Measurements from ENCODE around the gene IL1RL2.

IL1RL2 gene

DNA sequence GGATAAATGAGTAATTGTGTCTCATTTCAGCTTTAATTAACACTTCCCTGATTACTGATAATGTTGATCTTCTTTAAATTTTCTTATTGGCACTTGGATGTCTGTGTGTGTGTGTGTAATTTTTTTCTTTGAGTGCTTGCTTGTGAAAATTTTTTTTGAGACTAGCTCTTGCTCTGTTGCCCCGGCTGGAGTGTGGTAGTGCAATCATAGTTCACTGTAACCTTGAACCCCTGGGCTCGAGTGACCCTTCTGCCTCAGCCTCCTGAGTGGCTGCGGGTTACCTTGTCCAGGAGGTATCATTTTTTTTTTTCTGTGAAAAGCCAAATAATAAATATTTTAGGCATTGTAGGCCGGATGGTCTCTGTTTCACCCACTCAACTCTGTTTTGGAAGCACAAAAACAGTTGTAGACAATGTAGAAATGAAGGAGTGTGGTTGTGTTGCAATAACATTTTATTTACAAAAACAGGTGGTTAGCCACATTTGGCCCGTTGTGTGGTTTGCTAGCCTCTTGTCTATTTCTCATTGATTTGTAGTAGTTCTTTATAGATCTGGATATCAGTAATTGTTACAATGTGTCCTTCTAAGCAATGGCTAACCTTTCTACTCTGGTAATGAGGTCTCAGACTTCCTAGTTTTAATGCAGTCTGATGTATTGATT is 7.9 kb downstream of the IL1RL2 start:
- no peak for DNase-seq (ENCODE audit: low read depth in 2 of 2)

DNA sequence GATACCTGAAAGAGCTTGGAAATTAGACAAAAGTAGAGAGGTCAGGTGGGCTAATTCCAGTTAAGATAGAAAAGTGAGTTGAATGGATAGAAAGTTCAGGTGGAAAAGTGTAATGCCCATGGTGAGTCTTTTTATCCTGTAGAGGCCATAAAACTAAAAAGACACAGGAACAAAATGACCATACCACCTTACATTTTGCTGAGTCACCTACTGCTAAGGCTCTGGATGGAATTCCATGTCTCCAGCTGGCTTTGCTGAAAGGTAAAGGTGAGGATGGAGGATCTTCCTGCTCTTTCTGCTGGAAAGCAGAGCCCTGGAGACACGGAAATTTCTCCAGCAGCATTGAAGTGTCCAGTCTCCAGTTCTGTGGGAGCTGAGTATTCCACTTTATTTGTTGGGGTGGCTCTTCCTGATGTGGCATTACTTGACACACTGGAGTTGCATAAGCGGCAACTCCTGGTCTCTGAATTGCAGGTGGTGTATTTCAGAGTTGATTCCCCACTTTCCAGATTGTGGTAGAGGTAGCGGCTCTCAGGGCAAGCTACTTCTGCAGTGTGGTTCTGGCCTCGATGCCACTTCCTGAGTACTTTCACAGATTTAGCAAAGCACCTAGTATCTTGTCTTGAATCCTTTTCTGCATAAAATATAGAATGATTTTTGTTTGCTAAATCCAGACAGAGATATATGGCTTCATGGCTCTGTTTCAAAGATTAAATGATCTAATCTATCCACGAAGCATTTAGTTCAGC is 10.7 kb downstream of the IL1RL2 start:
- no peak for DNase-seq (ENCODE audit: low read depth in 2 of 2)

DNA sequence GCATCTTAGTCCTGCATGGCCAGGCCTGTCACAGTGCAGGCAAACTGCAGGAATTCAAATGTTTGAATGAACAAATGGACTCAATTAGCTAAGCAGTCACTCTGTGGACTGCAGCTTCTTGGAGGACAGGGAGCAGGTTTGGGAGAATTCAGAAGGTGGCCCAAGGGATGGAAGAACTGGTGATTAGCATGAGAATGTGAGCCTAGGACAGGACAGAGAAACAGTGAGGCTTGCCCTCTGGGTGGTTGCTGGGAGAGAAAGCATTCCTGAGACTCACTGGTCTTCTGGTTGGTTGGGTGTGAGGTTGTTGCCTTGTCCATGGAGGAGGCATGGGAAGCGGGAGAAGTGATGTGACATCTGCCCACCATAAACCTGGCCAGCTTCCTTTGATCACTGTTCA is 13.7 kb downstream of the IL1RL2 start:
- no peak for DNase-seq (ENCODE audit: low read depth in 2 of 2)

DNA sequence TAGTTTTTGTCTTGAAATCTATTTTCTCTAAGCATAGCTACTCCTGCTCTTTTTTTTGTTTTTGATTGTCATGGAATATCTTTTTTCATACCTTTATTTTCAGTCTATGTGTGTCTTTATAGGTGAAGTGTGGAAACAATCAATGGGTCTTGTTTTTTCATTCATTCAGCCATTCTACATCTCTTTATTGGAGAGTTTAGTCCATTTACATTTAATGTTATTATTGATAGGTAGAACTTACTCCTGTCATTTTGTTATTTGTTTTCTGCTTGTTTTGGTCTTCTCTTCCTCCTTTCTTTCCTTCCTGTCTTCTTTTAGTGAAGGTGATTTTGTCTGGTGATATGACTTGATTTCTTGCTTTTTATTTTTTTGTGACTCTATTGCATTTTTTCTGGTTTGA is 17.8 kb downstream of the IL1RL2 start:
- no peak for DNase-seq (ENCODE audit: low read depth in 2 of 2)

DNA sequence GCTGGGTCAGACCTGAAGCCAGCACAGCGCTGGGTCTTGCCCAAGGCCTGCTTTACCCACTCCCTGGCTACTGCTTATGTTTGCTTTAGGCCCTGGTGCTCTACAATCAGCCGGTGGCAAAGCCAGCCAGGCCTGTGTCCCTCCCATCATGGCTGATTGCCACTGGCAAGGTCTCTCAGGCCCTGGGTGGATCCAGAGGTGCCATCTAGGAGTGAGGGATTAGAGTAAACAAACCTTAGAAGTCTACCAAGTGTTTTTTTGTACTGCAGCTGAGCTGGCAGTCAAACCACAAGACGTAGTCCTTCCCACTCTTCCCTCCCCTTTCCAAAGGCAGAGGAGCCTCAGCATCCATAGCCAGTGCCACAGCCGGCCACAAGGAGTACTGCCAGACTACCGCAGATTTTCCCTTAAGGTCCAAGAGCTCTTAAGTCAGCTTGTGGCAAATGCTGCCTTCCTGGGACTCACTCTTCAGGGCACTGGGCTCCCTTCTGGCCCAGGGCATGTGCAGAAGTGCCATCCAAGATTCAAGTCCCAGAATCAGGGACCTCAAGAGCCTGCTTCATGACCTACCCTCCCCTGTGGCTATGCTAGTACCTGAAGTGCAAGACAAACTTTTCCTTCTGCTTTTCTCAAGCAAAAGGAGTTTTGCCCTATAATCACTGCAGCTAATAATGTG is 20.0 kb downstream of the IL1RL2 start:
- DNase-seq (ENCODE audit: low read depth in 2 of 2): no peak

DNA sequence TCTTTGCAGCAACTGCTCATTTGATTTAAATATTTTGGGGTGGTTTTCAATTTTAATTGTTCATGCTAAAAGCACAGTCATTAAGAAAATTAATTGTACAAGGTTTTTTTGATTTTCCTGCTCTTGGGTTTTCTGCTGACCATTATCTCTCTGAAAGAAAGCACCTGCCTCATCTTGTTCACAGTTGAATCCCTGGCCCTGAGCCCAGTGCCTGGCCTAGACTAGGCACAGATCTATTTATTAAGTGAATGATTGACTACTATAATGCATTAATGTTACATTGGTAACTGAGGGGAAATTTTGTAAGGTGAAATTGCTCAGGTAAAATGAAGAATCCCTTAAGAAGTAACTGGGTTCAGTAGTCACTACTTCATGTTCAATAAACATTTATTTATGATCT is 22.0 kb downstream of the IL1RL2 start:
- DNase-seq (ENCODE audit: low read depth in 2 of 2): no peak

DNA sequence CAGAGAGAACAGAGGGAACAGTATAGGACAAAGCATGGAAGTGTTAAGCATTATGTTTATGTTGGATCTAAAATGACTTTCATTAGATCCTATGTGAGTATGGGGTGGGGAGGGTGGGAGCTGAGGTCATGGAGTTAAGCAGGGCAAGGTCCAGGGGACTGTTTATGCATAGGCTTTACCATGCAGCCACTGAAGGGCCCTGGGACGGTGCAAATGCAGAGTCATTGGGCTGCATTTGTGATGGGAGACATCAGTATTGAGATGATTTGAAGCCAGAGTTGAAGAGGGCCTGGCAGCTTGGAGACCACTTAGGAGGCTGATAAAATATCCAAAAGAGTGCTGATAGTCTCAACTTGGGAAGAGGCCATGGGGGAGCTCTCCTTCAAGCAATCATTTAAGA is 22.7 kb downstream of the IL1RL2 start:
- DNase-seq (ENCODE audit: low read depth in 2 of 2): no peak

DNA sequence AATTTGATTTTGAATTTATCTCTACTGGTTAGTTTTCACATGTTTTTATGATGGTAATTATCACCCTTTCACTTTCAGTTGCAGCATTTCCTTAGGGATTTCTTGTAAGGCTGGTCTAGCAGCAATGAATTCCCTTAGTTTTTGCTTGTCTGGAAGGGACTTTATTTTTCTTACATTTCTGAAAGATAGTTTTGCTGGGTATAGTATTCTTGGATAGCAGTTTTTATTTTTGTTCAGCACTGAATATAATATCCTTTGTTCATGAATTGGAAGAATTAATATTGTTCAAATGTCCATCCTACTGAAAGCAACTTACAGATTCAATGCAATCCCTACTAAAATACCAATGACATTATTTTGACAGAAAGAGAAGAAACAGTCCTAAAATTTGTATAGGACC is 30.2 kb downstream of the IL1RL2 start:
- DNase-seq (ENCODE audit: low read depth in 2 of 2): no peak

DNA sequence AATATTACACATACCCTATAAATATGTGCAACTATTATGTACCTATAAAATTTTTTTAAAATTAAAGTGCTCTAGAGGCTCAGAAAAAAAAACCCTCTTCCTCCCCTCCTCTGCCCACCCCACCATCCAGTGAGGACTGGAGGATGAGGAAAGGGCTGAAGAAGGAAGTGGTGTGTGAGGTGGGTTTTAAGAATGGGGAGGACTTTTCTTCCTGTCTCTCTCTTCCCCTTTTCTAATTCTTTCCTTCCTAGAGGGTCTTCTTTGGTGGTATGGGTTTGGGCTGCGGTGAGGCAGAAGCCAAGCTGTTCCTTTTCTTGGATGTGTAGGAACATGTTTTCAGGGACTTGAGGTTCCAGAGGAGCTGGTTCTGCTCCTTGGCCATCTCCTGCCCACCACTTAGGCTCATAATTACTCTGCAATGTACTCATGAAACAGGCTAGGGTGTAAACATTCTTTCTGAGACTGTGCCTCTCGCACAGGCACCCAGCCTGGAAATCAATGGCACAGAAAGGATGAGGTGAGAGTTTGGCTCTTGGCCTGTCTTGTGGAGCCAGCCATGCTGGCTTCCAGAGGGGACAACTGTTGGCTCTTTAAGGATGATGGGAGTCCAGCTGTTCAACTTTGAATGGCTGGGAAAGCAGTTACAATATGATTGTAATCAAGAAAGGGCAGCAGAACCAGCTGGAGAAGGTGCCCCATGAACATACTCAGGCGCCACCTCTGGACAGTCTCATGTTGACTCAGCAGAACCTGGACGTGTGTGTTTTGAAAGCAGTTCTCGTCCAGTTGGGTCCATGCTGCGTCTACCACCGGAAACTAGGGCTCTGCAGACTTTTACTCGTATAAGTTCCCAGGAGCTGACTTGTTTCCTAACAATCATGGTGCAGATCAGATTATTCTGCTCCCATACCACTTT is 38.3 kb downstream of the IL1RL2 start:
- no peak for DNase-seq (ENCODE audit: low read depth in 2 of 2)

DNA sequence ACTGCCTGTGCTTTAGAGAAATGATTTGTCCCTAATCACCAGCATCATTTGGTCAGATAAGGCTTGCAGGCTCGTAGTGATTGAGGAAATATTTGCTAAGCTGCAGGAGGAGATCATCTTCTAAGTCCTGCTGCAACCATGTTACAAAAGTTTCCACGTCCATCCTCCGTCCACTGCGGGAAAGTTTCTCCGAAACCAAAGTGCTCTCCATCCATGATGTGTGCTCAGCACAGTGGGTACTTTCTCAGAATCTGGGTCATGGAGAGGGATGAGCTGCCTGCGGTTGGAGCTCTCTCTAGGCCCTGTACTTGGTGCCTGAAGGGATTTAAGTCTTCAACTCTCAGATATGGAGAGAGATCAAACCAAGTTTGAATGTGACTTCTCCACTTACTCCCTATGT is 39.3 kb downstream of the IL1RL2 start:
- DNase-seq (ENCODE audit: low read depth in 2 of 2): no peak

DNA sequence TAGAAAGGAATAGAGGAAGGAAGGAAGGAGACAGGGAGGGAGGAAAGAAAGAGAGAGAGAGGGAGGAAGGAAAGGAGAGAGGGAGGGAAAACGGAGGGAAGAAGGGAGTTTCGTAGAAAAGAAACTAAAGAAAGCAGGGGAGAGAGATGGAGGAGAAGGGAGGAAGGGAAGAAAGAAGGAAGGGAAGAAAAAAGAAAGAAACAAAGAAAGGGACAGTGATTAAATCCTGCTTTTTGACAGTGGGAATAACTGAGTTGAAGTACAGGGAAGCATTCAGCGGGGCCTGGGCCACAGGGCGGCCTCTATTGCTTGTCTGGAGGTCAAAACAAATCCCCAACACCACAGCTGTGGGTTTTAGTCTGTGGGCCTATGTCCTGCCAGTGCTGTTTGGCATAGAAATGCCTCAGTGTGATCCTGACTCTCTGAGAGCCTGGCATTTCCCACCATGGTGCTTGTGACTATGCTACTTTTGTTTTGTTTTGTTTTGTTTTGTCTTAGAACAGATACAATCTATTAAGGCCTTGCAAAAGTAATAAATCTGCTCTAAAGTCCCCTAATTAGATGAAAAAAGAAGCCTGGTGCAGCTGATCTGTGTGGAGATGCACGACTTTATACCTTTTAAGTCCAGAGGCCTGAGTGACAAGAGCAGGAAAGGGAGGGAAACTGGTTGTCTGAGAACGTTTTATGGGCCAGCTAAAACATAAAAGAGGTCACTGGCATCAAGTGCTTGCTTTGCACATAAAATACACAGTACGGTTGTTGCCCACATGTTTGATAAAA is 40.0 kb downstream of the IL1RL2 start:
- no peak for DNase-seq (ENCODE audit: low read depth in 2 of 2)

DNA sequence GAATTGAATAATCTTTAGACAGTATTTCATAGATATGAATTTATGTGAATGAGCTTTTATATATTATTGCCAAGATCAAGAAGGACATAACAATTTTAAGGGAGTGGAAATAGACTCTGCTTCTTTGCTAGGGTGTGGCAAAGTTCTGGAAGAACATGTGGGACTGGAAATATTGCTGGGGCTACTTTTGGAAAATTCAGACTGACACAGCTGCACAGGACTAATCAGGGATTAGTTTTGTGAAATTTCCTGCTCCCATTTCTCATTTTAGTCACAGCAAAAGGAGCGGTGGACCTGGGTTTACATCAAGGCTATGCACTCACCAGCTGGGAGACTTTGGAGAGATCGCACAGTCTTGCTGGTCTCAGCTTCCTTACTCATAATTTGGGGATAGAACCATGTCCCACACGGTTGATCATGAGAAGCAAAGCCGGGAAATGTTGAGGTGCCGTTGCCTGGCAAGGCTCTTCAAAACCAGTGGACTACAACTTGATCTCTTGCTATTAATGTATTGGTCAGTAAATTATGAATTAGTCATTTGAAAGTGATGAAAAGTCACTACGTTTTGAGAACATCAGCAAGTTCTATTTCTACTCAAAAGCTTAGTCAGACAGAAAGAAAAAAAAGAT is 42.4 kb downstream of the IL1RL2 start:
- no peak for DNase-seq (ENCODE audit: low read depth in 2 of 2)

DNA sequence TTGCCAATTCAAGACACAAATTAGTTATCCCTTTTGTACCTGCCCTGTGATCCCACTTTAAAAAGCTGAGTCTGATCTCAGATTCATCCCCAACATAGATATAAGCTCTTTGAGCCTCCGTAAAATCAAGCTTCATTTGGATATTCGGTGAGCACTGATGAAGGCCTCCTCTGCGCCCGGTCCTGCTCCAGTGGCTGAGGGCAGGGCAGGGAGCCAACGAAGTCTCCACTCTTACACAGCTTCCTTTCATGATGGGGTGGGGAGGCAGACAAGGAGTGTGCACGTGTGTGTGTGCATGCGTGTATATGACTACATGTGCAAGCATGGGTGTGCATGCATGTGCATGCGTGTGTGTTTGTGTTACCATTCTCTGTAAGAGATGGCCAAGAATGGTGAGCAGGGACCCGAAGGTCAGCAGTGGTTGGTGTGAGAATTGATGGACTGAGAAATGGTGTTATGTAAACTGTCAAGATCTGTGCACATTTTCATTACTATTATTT is 43.6 kb downstream of the IL1RL2 start:
- DNase-seq (ENCODE audit: low read depth in 2 of 2): no peak

DNA sequence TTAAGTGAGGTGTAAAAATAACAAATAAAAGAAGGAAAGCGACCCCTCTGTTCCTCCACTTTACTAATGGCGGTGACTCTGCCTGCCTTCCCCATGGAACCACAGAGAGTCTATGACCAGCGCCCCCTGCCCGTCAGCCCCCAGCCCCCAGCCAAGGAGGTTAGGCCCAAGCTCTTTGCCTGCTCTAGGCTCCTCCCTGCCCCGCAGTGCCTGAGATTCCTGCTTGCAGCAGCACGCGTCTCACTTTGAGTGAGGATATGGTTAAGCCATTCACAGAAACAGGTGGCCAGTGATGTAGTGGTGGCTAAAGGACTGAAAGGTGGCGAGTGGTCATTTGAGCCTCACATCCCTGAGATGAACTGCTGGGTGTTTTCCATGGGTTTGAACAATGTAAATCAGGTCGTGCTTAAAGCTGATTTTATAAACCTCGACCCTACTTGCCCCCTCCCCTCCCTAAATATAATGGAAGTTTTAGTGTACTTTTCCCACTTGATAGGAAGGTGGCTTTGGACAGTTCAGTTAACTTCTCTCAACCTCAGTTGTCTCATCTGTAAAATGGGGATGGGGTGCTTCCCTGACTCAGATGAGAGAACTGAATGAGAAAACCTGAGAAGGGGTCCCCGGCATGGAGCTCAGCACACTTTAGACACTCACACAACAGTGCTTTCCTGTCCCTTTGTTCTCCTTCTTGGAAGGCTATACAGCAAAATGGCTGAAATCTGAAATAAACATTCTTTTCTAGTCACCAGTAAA is 46.5 kb downstream of the IL1RL2 start:
- DNase-seq (ENCODE audit: low read depth in 2 of 2): no peak

DNA sequence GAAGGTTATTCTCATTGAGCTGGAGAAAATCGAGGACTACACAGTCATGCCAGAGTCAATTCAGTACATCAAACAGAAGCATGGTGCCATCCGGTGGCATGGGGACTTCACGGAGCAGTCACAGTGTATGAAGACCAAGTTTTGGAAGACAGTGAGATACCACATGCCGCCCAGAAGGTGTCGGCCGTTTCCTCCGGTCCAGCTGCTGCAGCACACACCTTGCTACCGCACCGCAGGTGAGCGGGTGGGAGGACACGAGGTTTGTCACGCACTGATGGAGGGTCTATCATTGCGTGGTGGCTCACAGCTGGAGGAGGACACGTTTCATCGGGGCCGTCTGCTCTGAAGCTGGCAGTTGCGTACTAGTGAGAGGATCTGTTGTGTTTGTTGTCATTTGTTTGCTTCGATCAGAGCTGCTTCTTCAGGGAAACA is 48.2 kb downstream of the IL1RL2 start:
- DNase-seq (ENCODE audit: low read depth in 2 of 2): no peak

DNA sequence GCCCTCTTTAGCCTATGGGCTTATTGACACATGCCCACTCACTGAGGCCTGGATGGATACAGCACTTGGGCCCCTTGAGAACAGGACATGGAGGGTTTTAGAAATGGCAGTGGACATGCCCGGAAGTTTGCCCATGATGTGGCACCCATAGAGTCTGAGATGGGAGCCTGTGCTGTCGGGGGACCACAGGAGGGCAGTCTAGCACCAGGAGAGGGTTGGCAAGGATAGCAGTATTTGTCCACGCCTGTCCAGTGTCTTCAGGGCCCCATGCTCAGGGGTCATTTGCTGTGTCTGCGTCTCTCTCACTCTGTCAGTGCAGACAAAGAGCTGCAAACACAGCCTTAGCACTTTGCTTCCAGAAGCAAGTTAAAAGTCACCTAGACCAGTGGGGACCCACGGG is 48.7 kb downstream of the IL1RL2 start:
- no peak for DNase-seq (ENCODE audit: low read depth in 2 of 2)

DNA sequence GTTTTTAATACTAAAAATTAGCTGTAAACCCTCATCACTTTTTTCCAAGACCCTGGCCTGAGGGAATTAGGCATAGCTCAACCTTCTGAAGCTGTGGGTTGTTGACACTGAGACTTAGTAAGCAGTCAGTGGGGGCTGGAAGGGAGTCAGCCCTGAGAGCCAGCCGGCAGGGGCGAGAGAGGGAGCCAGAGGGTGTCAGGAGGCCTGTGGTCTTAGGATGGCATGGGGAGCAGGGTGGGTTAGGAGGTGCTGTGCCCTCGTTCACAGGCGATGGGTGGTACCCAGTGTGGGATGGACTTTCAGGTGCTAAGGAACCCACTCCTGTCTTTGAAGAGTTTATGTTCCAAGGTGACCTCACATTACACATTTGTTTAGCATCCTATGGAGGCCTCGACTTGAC is 49.3 kb downstream of the IL1RL2 start:
- no peak for DNase-seq (ENCODE audit: low read depth in 2 of 2)

DNA sequence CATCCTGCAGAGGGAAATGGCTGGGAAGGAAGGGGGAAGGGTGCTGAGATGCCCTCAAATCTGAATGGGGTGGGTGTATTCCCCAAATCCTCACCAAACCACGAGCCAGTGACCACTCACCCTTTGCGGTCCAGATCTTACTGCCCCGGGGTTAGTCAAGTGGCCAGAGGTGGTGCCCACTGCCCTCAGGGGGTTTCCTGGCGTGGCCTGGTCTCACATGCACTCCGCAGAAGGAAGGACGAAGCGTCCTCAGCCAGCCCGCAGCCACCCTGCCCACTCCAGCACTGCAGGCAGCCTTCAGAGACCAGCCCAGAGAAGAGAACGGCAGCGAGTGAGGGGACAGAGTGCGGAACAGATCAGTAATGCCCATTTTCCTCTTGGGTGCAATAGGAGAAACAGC is 50.4 kb downstream of the IL1RL2 start:
- no peak for DNase-seq (ENCODE audit: low read depth in 2 of 2)

DNA sequence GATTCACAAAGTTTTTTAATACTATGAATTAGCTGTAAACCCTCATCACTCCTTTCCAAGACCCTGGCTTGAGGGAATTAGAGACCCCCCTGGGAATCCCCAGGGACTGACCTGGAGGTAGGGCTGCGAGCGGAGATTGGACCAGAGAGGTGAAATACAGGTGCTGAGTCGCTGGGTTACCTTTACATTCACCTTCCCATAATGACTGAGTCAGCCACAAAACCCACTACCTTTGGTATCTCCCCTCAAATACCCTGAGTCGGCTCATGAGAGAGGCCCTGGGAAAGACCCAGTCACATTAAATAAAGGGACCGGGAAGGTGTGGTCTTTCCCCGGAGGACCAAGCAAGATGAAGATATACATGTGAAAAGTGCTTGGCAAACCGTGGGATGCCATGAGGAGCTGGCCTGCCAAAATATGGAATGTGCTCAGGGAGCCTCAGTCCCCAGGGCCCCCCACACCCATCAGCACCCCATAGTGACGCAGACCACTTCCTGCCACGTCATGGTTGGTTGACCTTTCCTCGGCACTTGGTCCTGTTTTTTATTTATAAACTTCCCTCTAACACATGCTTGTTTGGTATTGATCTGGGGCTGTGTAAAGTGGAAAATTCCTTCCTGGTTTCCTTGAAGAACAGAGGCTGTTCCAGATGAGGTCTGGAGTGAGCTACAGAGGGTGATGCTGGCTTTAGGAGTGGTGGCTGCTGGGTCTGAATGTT is 51.4 kb downstream of the IL1RL2 start:
- DNase-seq (ENCODE audit: low read depth in 2 of 2): peak in 1 of 2 donors; percentile 28
